CD14-positive monocyte (primary cell): ENCODE measurements around the gene ABHD16B. TPM values are rescaled to one million over a fixed set of nuclear protein-coding genes. Genes with fewer than 3 reads are reported as not detected.

Experiments
- DNase-seq, 3 donors: peaks; one replicate each; pipeline ENCODE4 v3.0.0-alpha.2; 2011 to 2022
- H2AFZ ChIP-seq: 2 replicates; pipeline ENCODE4 v1.6.0; 2012; ENCODE audit warnings: mild to moderate bottlenecking, low read depth, low read length, inconsistent platforms; ENCODE audit not compliant: insufficient read depth, poor library complexity, severe bottlenecking
- H3K27ac ChIP-seq, 2 donors: 1 replicate in 1 of 2; 2 replicates in 1 of 2; pipeline ENCODE4 v1.5.1; 2012 to 2013; ENCODE audit warnings: low read length in 2 of 2, control low read depth in 1 of 2, inconsistent platforms in 1 of 2, low read depth in 1 of 2, mild to moderate bottlenecking in 1 of 2
- H3K27me3 ChIP-seq, 2 donors: one replicate each; pipeline versions ENCODE4 v1.6.0 to v1.6.1; 2011 to 2013; ENCODE audit warnings: low read length in 2 of 2; ENCODE audit not compliant: control insufficient read depth in 2 of 2, insufficient read depth in 2 of 2
- H3K36me3 ChIP-seq, 2 donors: replicated peaks in 1 of 2; 1 replicate in 1 of 2; 2 replicates in 1 of 2; pipeline versions ENCODE4 v1.5.1 to v1.6.1; 2012 to 2013; ENCODE audit warnings: low read length in 2 of 2, control low read depth in 1 of 2, inconsistent platforms in 1 of 2, mild to moderate bottlenecking in 1 of 2; ENCODE audit not compliant: insufficient read depth in 2 of 2, control insufficient read depth in 1 of 2
- H3K4me1 ChIP-seq, 2 donors: 1 replicate in 1 of 2; 2 replicates in 1 of 2; pipeline versions ENCODE4 v1.5.1 to v1.6.1; 2012 to 2013; ENCODE audit warnings: low read length in 2 of 2, control low read depth in 1 of 2, inconsistent platforms in 1 of 2, mild to moderate bottlenecking in 1 of 2, moderate library complexity in 1 of 2; ENCODE audit not compliant: insufficient read depth in 2 of 2, control insufficient read depth in 1 of 2
- H3K4me2 ChIP-seq: replicated peaks from 2 replicates; pipeline ENCODE3; 2012; ENCODE audit warnings: low read length, moderate library complexity, mild to moderate bottlenecking; ENCODE audit not compliant: poor library complexity, severe bottlenecking; ENCODE audit errors: extremely low read depth
- H3K4me3 ChIP-seq, 3 experiments: fragments of 200-600 bp in 1 of 3; sonication (generic) in 1 of 3; replicated peaks in 1 of 3; 1 replicate in 2 of 3; 2 replicates in 1 of 3; pipeline ENCODE4 v1.5.1; 2011 to 2013; ENCODE audit warnings: low read length in 3 of 3, mild to moderate bottlenecking in 3 of 3, control low read depth in 2 of 3, low read depth in 2 of 3, inconsistent platforms in 1 of 3, moderate library complexity in 1 of 3
- H3K79me2 ChIP-seq: 2 replicates; pipeline ENCODE4 v1.6.0; 2012; ENCODE audit warnings: mild to moderate bottlenecking, control low read depth, inconsistent platforms, low read length, moderate library complexity; ENCODE audit not compliant: insufficient read depth
- H3K9ac ChIP-seq: 2 replicates; pipeline ENCODE4 v1.6.0; 2017; ENCODE audit warnings: low read length, mild to moderate bottlenecking; ENCODE audit not compliant: insufficient read depth, poor library complexity, severe bottlenecking
- H3K9me3 ChIP-seq, 2 donors: replicated peaks in 1 of 2; 1 replicate in 1 of 2; 2 replicates in 1 of 2; pipeline versions ENCODE4 v1.5.1 to v1.6.1; 2012 to 2013; ENCODE audit warnings: low read length in 2 of 2, control low read depth in 1 of 2; ENCODE audit not compliant: control insufficient read depth in 1 of 2, insufficient read depth in 1 of 2
- H4K20me1 ChIP-seq: 2 replicates; pipeline ENCODE4 v1.6.0; 2012; ENCODE audit warnings: mild to moderate bottlenecking, low read length, control low read depth, moderate library complexity; ENCODE audit not compliant: insufficient read depth
- H3K27ac Mint-ChIP-seq, 7 donors: one replicate each; pipeline ENCODE4 v1.8.0; 2020; ENCODE audit warnings: mild to moderate bottlenecking in 7 of 7, mixed read lengths in 7 of 7, moderate library complexity in 6 of 7, inconsistent platforms in 2 of 7
- H3K27me3 Mint-ChIP-seq, 3 donors: one replicate each; pipeline ENCODE4 v1.8.0; 2021 to 2022; ENCODE audit warnings: low read depth in 3 of 3, mild to moderate bottlenecking in 3 of 3, mixed read lengths in 3 of 3, moderate library complexity in 3 of 3, inconsistent platforms in 1 of 3
- H3K36me3 Mint-ChIP-seq, 2 donors: one replicate each; pipeline ENCODE4 v1.8.0; 2020; ENCODE audit warnings: mixed read lengths in 2 of 2, inconsistent platforms in 1 of 2, mild to moderate bottlenecking in 1 of 2
- H3K4me1 Mint-ChIP-seq: one replicate; pipeline ENCODE4 v1.8.0; 2020; ENCODE audit warnings: mild to moderate bottlenecking, mixed read lengths
- H3K4me3 Mint-ChIP-seq, 2 donors: one replicate each; pipeline ENCODE4 v1.8.0; 2020; ENCODE audit warnings: mild to moderate bottlenecking in 2 of 2, mixed read lengths in 2 of 2, moderate library complexity in 1 of 2
- H3K9me3 Mint-ChIP-seq, 7 donors: one replicate each; pipeline ENCODE4 v1.8.0; 2020 to 2022; ENCODE audit warnings: mixed read lengths in 7 of 7, mild to moderate bottlenecking in 6 of 7, moderate library complexity in 6 of 7, inconsistent platforms in 2 of 7
- CTCF ChIP-seq: fragments of 200-600 bp; IDR thresholded peaks from one replicate; pipeline ENCODE4 v1.8.0; 2022; ENCODE audit warnings: antibody characterized with exemption, mild to moderate bottlenecking
- WGBS: methylation state at CpG from one replicate; pipeline ENCODE4 v1.1.5; 2013; ENCODE audit warnings: missing lambda C conversion rate; ENCODE audit not compliant: insufficient coverage; 5-methylcytosine and 5-hydroxymethylcytosine counted together
- intact Hi-C, 2 donors: fragments of 100-400 bp; cut with micrococcal nuclease; formaldehyde crosslinking; loops; one replicate each; pipeline versions ENCODE4 v1.15.0 to v1.15.1; 2023
- polyA plus RNA-seq, 3 donors: library from polyadenylated mRNA; depleted of rRNA in 1 of 3; unstranded in 2 of 3; stranded (reverse) in 1 of 3; fragments of 300-500 nt in 2 of 3; fragments of >200 nt in 1 of 3; fragmentation: Illumina TruSeq in 2 of 3; gene quantifications; 1 replicate in 2 of 3; 2 replicates in 1 of 3; pipeline ENCODE4 v1.2.3, GENCODE V29; 2012 to 2021

ABHD16B gene
- polyA plus RNA-seq, 3 donors = not detected

- WGBS = 0% methylated on average over 14 of the region's 24 CpGs
- H3K27me3 Mint-ChIP-seq = peaks cover 17 to 52% (median 36%) of the 10 kb centered on the region in 3 donors
These were observed 15.0 kb upstream of the ABHD16B start for GRCh38 chr20:63846128-63846771.

GRCh38 chr20:63846888-63847236, 14.4 kb upstream of the ABHD16B start:
- Mint-ChIP-seq H3K9me3 (peaks cover 0 to 17% (median 3%) of the 10 kb centered on the region in 7 donors), H3K36me3 (peaks cover 0 to 3% of the 10 kb centered on the region in 2 donors), H3K27me3 (peaks cover 19 to 57% (median 39%) of the 10 kb centered on the region in 3 donors), H3K4me3 (no peak overlapping the region), H3K4me1 (peaks cover 26% of the 10 kb centered on the region), H3K27ac (no peak overlapping the region)
- H3K27me3 ChIP-seq = peaks cover 19 to 65% of the 10 kb centered on the region in 2 donors
- H3K9me3 ChIP-seq = no peaks in the 10 kb centered on the region
- DNase-seq = no peak
- WGBS = 61% methylated on average over 3 of the region's 3 CpGs
- no peaks in the 10 kb centered on the region for H3K79me2 ChIP-seq
- no peak overlapping the region for H3K9ac ChIP-seq
- H2AFZ ChIP-seq = no peak overlapping the region
- H4K20me1 ChIP-seq = no peaks in the 10 kb centered on the region
- TF ChIP-seq CTCF = no peak
- no peak overlapping the region for H3K4me2 ChIP-seq
- H3K4me1 ChIP-seq = peaks cover 44 to 47% of the 10 kb centered on the region in 2 donors
- intact Hi-C loops = loop anchor here in 1 of 2 donors (2.0 kb wide), 1 partner anchor 14 kb away; the partner anchor contains the start of gene ABHD16B
- H3K27ac ChIP-seq = no peak overlapping the region
- no peaks in the 10 kb centered on the region for H3K36me3 ChIP-seq
- H3K4me3 ChIP-seq = no peak overlapping the region

More at GRCh38 chr20:63846128-63846771, 15.0 kb upstream of the ABHD16B start:
- no peaks in the 10 kb centered on the region for H3K36me3 ChIP-seq
- peak overlapping the region; percentile 22 for H3K4me2 ChIP-seq
- H3K27me3 ChIP-seq = peaks cover 19 to 65% of the 10 kb centered on the region in 2 donors
- Mint-ChIP-seq H3K4me3 (peak overlapping the region; percentile 16 to 81), H3K9me3 (peaks cover 0 to 17% (median 3%) of the 10 kb centered on the region in 7 donors), H3K27ac (no peak overlapping the region), H3K36me3 (peaks cover 0 to 3% of the 10 kb centered on the region in 2 donors), H3K4me1 (peaks cover 24% of the 10 kb centered on the region)
- TF ChIP-seq CTCF = no peak
- no peak for DNase-seq
- H3K79me2 ChIP-seq = no peaks in the 10 kb centered on the region
- no peak overlapping the region for H3K9ac ChIP-seq
- peak overlapping the region in 1 of 3 experiments; percentile 14 for H3K4me3 ChIP-seq
- no peak overlapping the region for H2AFZ ChIP-seq
- H3K9me3 ChIP-seq = no peaks in the 10 kb centered on the region
- peaks cover 42 to 43% of the 10 kb centered on the region in 2 donors for H3K4me1 ChIP-seq
- intact Hi-C loops = loop anchor here in 1 of 2 donors (2.0 kb wide), 1 partner anchor 15 kb away; the partner anchor contains the start of gene ABHD16B
- no peak overlapping the region for H3K27ac ChIP-seq
- H4K20me1 ChIP-seq = no peaks in the 10 kb centered on the region
